ENCODE data around the gene RIT2.

RIT2 gene

DNA sequence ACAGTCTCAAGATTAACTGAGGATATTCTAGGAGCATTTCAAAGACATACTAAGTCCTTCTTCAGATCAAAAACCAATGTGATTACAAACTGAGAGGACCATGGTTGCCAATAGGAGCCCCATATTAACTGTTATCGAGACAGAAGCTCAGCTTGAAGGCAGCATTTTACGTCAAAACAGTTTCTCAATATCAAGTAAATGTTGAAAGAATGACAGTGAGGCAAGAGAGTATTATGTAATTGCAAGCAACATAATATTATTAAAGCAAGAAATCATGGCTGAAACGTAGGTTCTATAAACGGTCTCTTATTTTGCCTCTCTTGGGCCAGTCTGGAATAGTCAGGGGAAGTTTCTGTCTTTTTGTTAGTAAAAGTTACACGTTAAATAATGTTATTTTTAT is 22.9 kb downstream of the RIT2 start:
- no peaks in the 10 kb centered on the region for H3K9me3 ChIP-seq (ENCODE audit: control insufficient read depth in 2 of 2, low read length in 2 of 2)
- H3K4me1 ChIP-seq (ENCODE audit: control insufficient read depth in 2 of 2, insufficient read depth in 2 of 2, low read length in 2 of 2) = no peaks in the 10 kb centered on the region
- no peak overlapping the region for H3K27ac ChIP-seq (ENCODE audit: low read depth in 2 of 2, low read length in 2 of 2)
- no peaks in the 10 kb centered on the region for H3K27me3 ChIP-seq (ENCODE audit: control insufficient read depth in 2 of 2, insufficient read depth in 2 of 2, low read length in 2 of 2)
- H3K9ac ChIP-seq (ENCODE audit: low read depth in 1 of 2, low read length in 2 of 2) = no peak overlapping the region
- H3K36me3 ChIP-seq (ENCODE audit: control insufficient read depth in 2 of 2, insufficient read depth in 2 of 2, low read length in 2 of 2) = no peaks in the 10 kb centered on the region
- H3K4me3 ChIP-seq (ENCODE audit: low read length in 2 of 2) = no peak overlapping the region

DNA sequence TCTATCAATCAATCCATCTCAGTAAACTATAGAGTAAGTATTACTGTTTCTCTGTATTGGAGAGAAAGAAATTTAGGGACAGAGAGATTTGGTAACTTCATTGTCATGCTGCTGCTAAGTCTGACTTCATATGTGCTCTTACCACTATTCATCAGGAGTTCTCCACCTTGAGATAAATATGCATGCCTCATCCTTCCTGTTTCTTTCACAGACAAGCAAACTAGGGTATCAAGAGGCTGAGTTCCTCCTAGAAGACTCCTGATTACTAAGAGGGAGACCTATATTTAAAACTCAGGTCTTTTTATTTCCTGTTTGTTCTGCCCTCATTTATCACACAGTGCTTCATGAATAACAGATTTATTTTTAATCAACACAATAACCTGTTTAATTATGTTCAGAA is 34.1 kb downstream of the RIT2 start:
- Histone ChIP-seq H3K4me1 (ENCODE audit: control insufficient read depth in 2 of 2, insufficient read depth in 2 of 2, low read length in 2 of 2) (no peaks in the 10 kb centered on the region), H3K27ac (ENCODE audit: low read depth in 2 of 2, low read length in 2 of 2) (no peak overlapping the region), H3K9ac (ENCODE audit: low read depth in 1 of 2, low read length in 2 of 2) (no peak overlapping the region), H3K36me3 (ENCODE audit: control insufficient read depth in 2 of 2, insufficient read depth in 2 of 2, low read length in 2 of 2) (no peaks in the 10 kb centered on the region), H3K9me3 (ENCODE audit: control insufficient read depth in 2 of 2, low read length in 2 of 2) (no peaks in the 10 kb centered on the region), H3K4me3 (ENCODE audit: low read length in 2 of 2) (no peak overlapping the region), H3K27me3 (ENCODE audit: control insufficient read depth in 2 of 2, insufficient read depth in 2 of 2, low read length in 2 of 2) (no peaks in the 10 kb centered on the region)

DNA sequence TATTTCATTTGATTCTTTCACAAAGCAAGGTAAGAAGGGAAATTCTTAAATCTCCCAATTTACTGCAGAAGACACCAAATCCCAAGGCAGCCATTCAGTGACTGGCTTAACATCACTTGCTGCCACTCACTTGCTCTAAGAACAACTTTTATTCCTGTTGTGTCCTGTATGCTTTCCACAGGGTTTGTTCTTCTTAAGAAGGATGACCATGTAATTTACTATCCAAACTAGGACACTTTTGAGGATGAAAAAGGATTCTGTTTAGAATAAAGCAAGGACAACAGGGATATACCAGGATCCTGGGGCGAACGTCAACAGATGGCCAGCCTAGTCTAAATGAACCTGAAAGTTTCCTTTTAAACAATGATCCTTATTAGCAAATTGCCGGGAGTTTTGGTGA is 34.8 kb downstream of the RIT2 start:
- H3K36me3 ChIP-seq (ENCODE audit: control insufficient read depth in 2 of 2, insufficient read depth in 2 of 2, low read length in 2 of 2) = no peaks in the 10 kb centered on the region

DNA sequence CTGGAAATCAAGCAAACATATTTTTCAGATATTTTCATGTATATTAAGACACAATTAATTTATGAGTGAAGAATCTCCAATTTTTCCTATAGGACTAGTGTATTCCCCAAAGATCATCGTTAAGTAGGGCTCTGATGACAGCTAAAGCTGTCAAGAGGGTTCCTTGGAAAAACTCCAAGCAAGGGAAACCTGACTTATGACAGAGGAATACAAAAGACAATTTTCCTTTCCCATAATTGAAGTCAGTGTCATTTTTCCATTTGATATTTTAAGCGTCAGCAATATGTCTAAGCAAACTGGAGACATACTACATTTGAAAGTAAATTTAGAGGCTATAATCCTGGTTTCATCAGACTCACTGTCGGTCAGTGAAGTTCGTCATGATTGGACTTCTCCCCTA is 36.1 kb downstream of the RIT2 start:
- Histone ChIP-seq H3K9me3 (ENCODE audit: control insufficient read depth in 2 of 2, low read length in 2 of 2) (no peaks in the 10 kb centered on the region), H3K4me1 (ENCODE audit: control insufficient read depth in 2 of 2, insufficient read depth in 2 of 2, low read length in 2 of 2) (no peaks in the 10 kb centered on the region), H3K36me3 (ENCODE audit: control insufficient read depth in 2 of 2, insufficient read depth in 2 of 2, low read length in 2 of 2) (no peaks in the 10 kb centered on the region), H3K27ac (ENCODE audit: low read depth in 2 of 2, low read length in 2 of 2) (no peak overlapping the region), H3K27me3 (ENCODE audit: control insufficient read depth in 2 of 2, insufficient read depth in 2 of 2, low read length in 2 of 2) (no peaks in the 10 kb centered on the region), H3K9ac (ENCODE audit: low read depth in 1 of 2, low read length in 2 of 2) (no peak overlapping the region), H3K4me3 (ENCODE audit: low read length in 2 of 2) (no peak overlapping the region)

More for the DNA sequence above, 34.8 kb downstream of the RIT2 start:
- H3K9me3 ChIP-seq (ENCODE audit: control insufficient read depth in 2 of 2, low read length in 2 of 2) = no peaks in the 10 kb centered on the region
- no peak overlapping the region for H3K4me3 ChIP-seq (ENCODE audit: low read length in 2 of 2)
- no peaks in the 10 kb centered on the region for H3K4me1 ChIP-seq (ENCODE audit: control insufficient read depth in 2 of 2, insufficient read depth in 2 of 2, low read length in 2 of 2)
- H3K27ac ChIP-seq (ENCODE audit: low read depth in 2 of 2, low read length in 2 of 2) = no peak overlapping the region
- no peak overlapping the region for H3K9ac ChIP-seq (ENCODE audit: low read depth in 1 of 2, low read length in 2 of 2)
- no peaks in the 10 kb centered on the region for H3K27me3 ChIP-seq (ENCODE audit: control insufficient read depth in 2 of 2, insufficient read depth in 2 of 2, low read length in 2 of 2)

DNA sequence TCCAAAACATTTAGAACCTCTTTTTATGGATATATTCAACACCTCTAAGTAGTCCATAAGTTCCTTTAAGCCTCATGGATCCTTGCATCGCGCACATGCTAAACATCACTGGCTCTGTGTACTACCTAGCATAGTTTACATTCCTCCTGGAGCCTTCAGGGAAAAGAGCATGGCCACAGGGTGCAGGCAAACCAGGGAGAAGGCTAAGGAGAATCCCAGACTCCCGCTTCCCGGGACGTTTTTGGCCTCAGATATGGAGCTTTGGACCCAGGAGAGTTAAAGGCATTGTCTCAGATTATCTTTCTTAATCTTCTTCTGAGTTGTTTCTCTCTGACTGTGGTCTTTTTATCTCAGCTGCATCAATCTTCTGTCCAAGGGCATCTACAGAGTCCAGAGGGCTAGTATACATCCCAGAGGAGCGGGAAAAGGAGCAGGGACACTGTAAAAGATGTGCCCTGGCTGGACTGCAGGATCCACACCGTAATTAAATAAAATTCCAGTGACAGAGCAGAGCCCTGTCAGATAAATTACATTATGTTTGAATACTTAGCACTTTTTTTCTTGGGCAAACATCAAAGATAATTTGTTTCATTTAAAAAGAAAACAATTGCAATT is 36.9 kb downstream of the RIT2 start:
- Histone ChIP-seq H3K9ac (ENCODE audit: low read depth in 1 of 2, low read length in 2 of 2) (no peak overlapping the region), H3K9me3 (ENCODE audit: control insufficient read depth in 2 of 2, low read length in 2 of 2) (no peaks in the 10 kb centered on the region), H3K27me3 (ENCODE audit: control insufficient read depth in 2 of 2, insufficient read depth in 2 of 2, low read length in 2 of 2) (no peaks in the 10 kb centered on the region), H3K4me3 (ENCODE audit: low read length in 2 of 2) (no peak overlapping the region), H3K36me3 (ENCODE audit: control insufficient read depth in 2 of 2, insufficient read depth in 2 of 2, low read length in 2 of 2) (no peaks in the 10 kb centered on the region), H3K27ac (ENCODE audit: low read depth in 2 of 2, low read length in 2 of 2) (no peak overlapping the region), H3K4me1 (ENCODE audit: control insufficient read depth in 2 of 2, insufficient read depth in 2 of 2, low read length in 2 of 2) (no peaks in the 10 kb centered on the region)

DNA sequence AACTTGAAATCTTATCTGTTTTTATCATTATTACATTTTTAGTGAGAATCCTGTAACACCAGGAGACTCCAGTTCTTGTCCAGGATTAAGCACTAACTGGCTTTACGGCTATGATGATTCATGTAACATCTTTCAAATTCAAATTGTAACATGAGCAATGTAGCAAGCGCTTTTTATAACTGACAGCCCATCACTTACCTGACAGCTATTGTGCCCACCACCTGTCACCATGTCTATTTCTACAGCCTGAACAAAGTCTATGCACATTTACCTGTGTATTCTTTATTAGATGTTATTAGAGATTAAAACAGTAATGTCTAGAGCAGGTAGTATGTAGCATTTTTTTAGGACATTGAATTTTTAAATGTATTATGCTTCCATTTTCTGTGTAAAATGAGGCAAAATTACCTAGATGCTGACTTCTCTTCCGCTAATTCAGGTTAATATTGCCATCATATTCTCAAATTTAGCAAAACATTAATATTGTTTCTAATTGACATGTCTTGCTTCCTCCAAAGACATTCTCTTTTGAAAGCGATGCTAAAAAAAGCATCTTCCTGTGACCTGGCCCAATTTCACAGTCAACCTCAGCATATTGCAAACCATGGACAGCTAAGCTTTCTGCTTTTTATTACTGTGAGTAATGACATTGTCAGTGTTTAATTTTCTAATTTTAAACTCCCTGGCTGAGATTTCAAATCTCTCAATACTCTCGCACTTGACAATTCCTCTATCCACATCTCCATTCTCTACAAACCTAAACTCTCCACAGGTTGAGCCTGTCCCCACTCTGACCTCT is 37.8 kb downstream of the RIT2 start:
- Histone ChIP-seq H3K27me3 (ENCODE audit: control insufficient read depth in 2 of 2, insufficient read depth in 2 of 2, low read length in 2 of 2) (no peaks in the 10 kb centered on the region), H3K36me3 (ENCODE audit: control insufficient read depth in 2 of 2, insufficient read depth in 2 of 2, low read length in 2 of 2) (no peaks in the 10 kb centered on the region), H3K4me3 (ENCODE audit: low read length in 2 of 2) (no peak overlapping the region), H3K27ac (ENCODE audit: low read depth in 2 of 2, low read length in 2 of 2) (no peak overlapping the region), H3K9me3 (ENCODE audit: control insufficient read depth in 2 of 2, low read length in 2 of 2) (no peaks in the 10 kb centered on the region), H3K9ac (ENCODE audit: low read depth in 1 of 2, low read length in 2 of 2) (no peak overlapping the region), H3K4me1 (ENCODE audit: control insufficient read depth in 2 of 2, insufficient read depth in 2 of 2, low read length in 2 of 2) (no peaks in the 10 kb centered on the region)

DNA sequence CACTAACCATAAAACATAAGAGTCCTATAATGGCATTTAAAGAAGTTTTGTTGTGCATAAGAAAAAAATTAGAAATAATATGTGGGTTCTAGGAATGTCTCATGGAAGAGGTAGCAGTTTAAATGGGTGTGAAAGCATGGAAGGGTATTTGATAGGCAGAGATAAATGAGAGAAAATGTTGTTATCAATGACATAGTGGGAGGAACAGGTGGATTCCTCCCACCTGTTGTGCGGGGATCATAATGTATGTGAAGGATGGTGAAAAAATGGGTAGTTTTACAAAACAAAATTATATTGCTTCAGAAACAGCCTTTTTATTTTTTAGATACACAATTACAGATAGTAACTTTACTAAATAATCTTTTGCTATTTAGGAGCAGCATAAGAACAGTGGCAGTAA is 41.7 kb downstream of the RIT2 start:
- H3K9me3 ChIP-seq (ENCODE audit: control insufficient read depth in 2 of 2, low read length in 2 of 2) = no peaks in the 10 kb centered on the region
- no peak overlapping the region for H3K27ac ChIP-seq (ENCODE audit: low read depth in 2 of 2, low read length in 2 of 2)
- no peaks in the 10 kb centered on the region for H3K4me1 ChIP-seq (ENCODE audit: control insufficient read depth in 2 of 2, insufficient read depth in 2 of 2, low read length in 2 of 2)
- H3K9ac ChIP-seq (ENCODE audit: low read depth in 1 of 2, low read length in 2 of 2) = no peak overlapping the region
- H3K4me3 ChIP-seq (ENCODE audit: low read length in 2 of 2) = no peak overlapping the region
- no peaks in the 10 kb centered on the region for H3K36me3 ChIP-seq (ENCODE audit: control insufficient read depth in 2 of 2, insufficient read depth in 2 of 2, low read length in 2 of 2)
- no peaks in the 10 kb centered on the region for H3K27me3 ChIP-seq (ENCODE audit: control insufficient read depth in 2 of 2, insufficient read depth in 2 of 2, low read length in 2 of 2)

DNA sequence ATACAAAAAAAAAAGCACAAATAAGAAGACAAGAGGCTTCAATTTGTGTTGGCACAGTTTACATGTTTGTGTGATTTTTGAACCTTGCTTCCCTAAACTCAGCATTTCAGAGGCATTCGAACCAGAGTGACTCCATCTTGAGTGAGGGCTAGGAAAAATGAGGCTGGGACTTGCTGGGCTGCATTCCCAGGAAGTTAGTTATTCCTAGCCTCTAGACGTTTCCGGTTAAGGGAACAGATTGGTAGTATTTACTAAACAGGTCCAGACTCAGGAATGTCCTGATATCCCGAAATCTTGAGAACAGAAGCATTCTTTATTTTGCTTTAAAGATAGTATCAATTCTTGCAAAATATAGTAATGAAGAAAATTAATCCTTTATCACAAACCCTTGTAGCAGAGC is 46.7 kb downstream of the RIT2 start:
- Histone ChIP-seq H3K4me3 (ENCODE audit: low read length in 2 of 2) (no peak overlapping the region), H3K27ac (ENCODE audit: low read depth in 2 of 2, low read length in 2 of 2) (no peak overlapping the region), H3K4me1 (ENCODE audit: control insufficient read depth in 2 of 2, insufficient read depth in 2 of 2, low read length in 2 of 2) (no peaks in the 10 kb centered on the region), H3K9ac (ENCODE audit: low read depth in 1 of 2, low read length in 2 of 2) (no peak overlapping the region), H3K36me3 (ENCODE audit: control insufficient read depth in 2 of 2, insufficient read depth in 2 of 2, low read length in 2 of 2) (no peaks in the 10 kb centered on the region), H3K27me3 (ENCODE audit: control insufficient read depth in 2 of 2, insufficient read depth in 2 of 2, low read length in 2 of 2) (no peaks in the 10 kb centered on the region), H3K9me3 (ENCODE audit: control insufficient read depth in 2 of 2, low read length in 2 of 2) (no peaks in the 10 kb centered on the region)

DNA sequence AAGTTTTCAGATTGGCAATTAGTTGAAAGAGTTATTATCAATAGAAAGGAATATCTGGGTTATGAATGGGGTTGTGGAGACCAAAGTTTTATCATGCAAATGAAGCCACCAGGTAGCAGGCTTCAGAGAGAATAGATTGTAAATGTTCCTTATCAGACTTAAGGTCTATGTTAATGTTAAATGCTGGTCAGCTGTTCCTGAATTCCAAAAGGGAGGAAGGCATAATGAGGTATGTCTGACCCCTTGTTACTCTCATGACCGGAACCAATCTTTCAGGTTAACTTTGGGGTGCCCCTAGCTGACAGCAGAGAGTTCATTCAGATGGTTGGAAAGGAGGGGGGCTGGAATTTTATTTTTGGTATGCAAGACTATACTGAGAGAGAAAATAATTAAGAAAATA is 47.9 kb downstream of the RIT2 start:
- Histone ChIP-seq H3K4me3 (ENCODE audit: low read length in 2 of 2) (no peak overlapping the region), H3K27me3 (ENCODE audit: control insufficient read depth in 2 of 2, insufficient read depth in 2 of 2, low read length in 2 of 2) (no peaks in the 10 kb centered on the region), H3K9me3 (ENCODE audit: control insufficient read depth in 2 of 2, low read length in 2 of 2) (no peaks in the 10 kb centered on the region), H3K36me3 (ENCODE audit: control insufficient read depth in 2 of 2, insufficient read depth in 2 of 2, low read length in 2 of 2) (no peaks in the 10 kb centered on the region), H3K4me1 (ENCODE audit: control insufficient read depth in 2 of 2, insufficient read depth in 2 of 2, low read length in 2 of 2) (no peaks in the 10 kb centered on the region), H3K27ac (ENCODE audit: low read depth in 2 of 2, low read length in 2 of 2) (no peak overlapping the region), H3K9ac (ENCODE audit: low read depth in 1 of 2, low read length in 2 of 2) (no peak overlapping the region)

DNA sequence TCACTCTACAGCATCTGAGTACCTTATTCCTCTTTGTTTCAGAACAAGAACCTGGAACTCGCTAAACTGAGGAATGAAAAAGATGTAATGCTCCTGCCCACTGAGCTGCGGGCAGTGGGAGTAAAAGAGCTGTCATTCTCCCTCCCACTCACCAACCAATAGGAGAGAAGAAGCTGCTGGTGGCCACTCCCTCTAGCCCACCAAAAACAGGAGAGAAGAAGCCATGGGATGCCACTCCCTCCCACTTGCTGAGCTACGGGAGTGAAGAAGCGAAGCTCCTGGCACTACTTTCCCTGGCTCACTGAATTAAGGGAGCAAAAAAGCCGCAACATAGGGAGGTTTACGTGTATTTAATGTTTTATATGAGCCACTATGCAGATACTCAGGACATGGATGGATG is 53.7 kb downstream of the RIT2 start:
- Histone ChIP-seq H3K4me3 (ENCODE audit: low read length in 2 of 2) (no peak overlapping the region), H3K9ac (ENCODE audit: low read depth in 1 of 2, low read length in 2 of 2) (no peak overlapping the region), H3K36me3 (ENCODE audit: control insufficient read depth in 2 of 2, insufficient read depth in 2 of 2, low read length in 2 of 2) (no peaks in the 10 kb centered on the region), H3K9me3 (ENCODE audit: control insufficient read depth in 2 of 2, low read length in 2 of 2) (no peaks in the 10 kb centered on the region), H3K4me1 (ENCODE audit: control insufficient read depth in 2 of 2, insufficient read depth in 2 of 2, low read length in 2 of 2) (no peaks in the 10 kb centered on the region), H3K27ac (ENCODE audit: low read depth in 2 of 2, low read length in 2 of 2) (no peak overlapping the region), H3K27me3 (ENCODE audit: control insufficient read depth in 2 of 2, insufficient read depth in 2 of 2, low read length in 2 of 2) (no peaks in the 10 kb centered on the region)

Measured in mucosa of rectum (tissue), 2 donors.